Endometrium (tissue), 2 donors: ENCODE data around the gene CCNG2.

Experiments used
- FAIRE-seq: peaks from 2 replicates; lab custom pipeline; 2012; peaks lifted over from hg19 to GRCh38; lab: Jason Lieb, UNC
- donor health status: control.
- donor health status: control.

Gene CCNG2

GRCh38 chr4:77204621-77205020, 47.6 kb downstream of the CCNG2 start:
- no peak for FAIRE-seq

- FAIRE-seq, result no peak
These were observed 52.0 kb downstream of the CCNG2 start for GRCh38 chr4:77209012-77209411.

GRCh38 chr4:77209936-77210335, 52.9 kb downstream of the CCNG2 start:
- no peak for FAIRE-seq

GRCh38 chr4:77215107-77215506, 58.1 kb downstream of the CCNG2 start:
- no peak for FAIRE-seq

- FAIRE-seq, result no peak
These were observed 60.5 kb downstream of the CCNG2 start for GRCh38 chr4:77217526-77217925.

- no peak for FAIRE-seq
These were observed 62.3 kb downstream of the CCNG2 start for GRCh38 chr4:77219266-77219665.
